ENCODE data around the gene GRIK2. TPM values are rescaled to one million over a fixed set of nuclear protein-coding genes. Genes with fewer than 3 reads are reported as not detected.

GRIK2 gene
- total RNA-seq, 4 donors from 2014 or later: 4.7 to 16.2 (median 7.5) TPM

GRCh38 chr6:101918471-101918870 lies 525.0 kb downstream of the GRIK2 start:
- Histone ChIP-seq H3K36me3 (no peaks in the 10 kb centered on the region), H3K4me3 (no peak overlapping the region), H3K4me1 (no peaks in the 10 kb centered on the region), H3K27me3 (no peaks in the 10 kb centered on the region), H3K9me3 (no peaks in the 10 kb centered on the region), H3K27ac (no peak overlapping the region)
- TF ChIP-seq POLR2A (IDR thresholded peaks at IDR 0.05) (no peak), EP300 (IDR thresholded peaks at IDR 0.05) (no peak), CTCF (IDR thresholded peaks at IDR 0.05) (no peak)
- no peak for DNase-seq (ENCODE audit: low spot score in 2 of 2)
- WGBS, 2 donors: 67 to 71% methylated on average over 2 of the region's 2 CpGs

- DNase-seq (ENCODE audit: low spot score in 2 of 2): no peak
- no peaks in the 10 kb centered on the region for H3K36me3 ChIP-seq
- no peaks in the 10 kb centered on the region for H3K9me3 ChIP-seq
- H3K27ac ChIP-seq: no peak overlapping the region
- WGBS, 2 donors: 75 to 77% methylated on average over 1 of the region's 1 CpG
- no peaks in the 10 kb centered on the region for H3K27me3 ChIP-seq
- H3K4me3 ChIP-seq: no peak overlapping the region
- TF ChIP-seq CTCF (IDR thresholded peaks at IDR 0.05) (no peak), POLR2A (IDR thresholded peaks at IDR 0.05) (no peak), EP300 (IDR thresholded peaks at IDR 0.05) (no peak)
- H3K4me1 ChIP-seq: no peaks in the 10 kb centered on the region
These were observed 528.4 kb downstream of the GRIK2 start for GRCh38 chr6:101921829-101922450.

GRCh38 chr6:101926149-101926925 lies 532.8 kb downstream of the GRIK2 start:
- WGBS, 2 donors: 74% methylated on average over 7 of the region's 7 CpGs
- DNase-seq (ENCODE audit: low spot score in 2 of 2): no peak

GRCh38 chr6:101931766-101932165 lies 538.3 kb downstream of the GRIK2 start:
- no peak for DNase-seq (ENCODE audit: low spot score in 2 of 2)
- Histone ChIP-seq H3K4me1 (no peaks in the 10 kb centered on the region), H3K36me3 (no peaks in the 10 kb centered on the region), H3K4me3 (no peak overlapping the region), H3K27me3 (no peaks in the 10 kb centered on the region), H3K27ac (no peak overlapping the region), H3K9me3 (no peaks in the 10 kb centered on the region)
- TF ChIP-seq EP300 (IDR thresholded peaks at IDR 0.05): no peak
- TF ChIP-seq POLR2A (IDR thresholded peaks at IDR 0.05): no peak
- TF ChIP-seq CTCF (IDR thresholded peaks at IDR 0.05): no peak
- 70 to 81% methylated on average over 2 of the region's 2 CpGs for whole genome bisulfite sequencing, 2 donors

More at GRCh38 chr6:101926149-101926925, 532.8 kb downstream of the GRIK2 start:
- Histone ChIP-seq H3K4me3 (no peak overlapping the region), H3K36me3 (no peaks in the 10 kb centered on the region), H3K4me1 (no peaks in the 10 kb centered on the region), H3K27ac (no peak overlapping the region), H3K9me3 (no peaks in the 10 kb centered on the region), H3K27me3 (no peaks in the 10 kb centered on the region)
- TF ChIP-seq POLR2A (IDR thresholded peaks at IDR 0.05): no peak
- no peak for TF ChIP-seq EP300 (IDR thresholded peaks at IDR 0.05)

GRCh38 chr6:101932704-101933103 lies 539.2 kb downstream of the GRIK2 start:
- H3K27ac ChIP-seq: no peak overlapping the region
- H3K27me3 ChIP-seq: no peaks in the 10 kb centered on the region
- no peak for DNase-seq (ENCODE audit: low spot score in 2 of 2)
- no peaks in the 10 kb centered on the region for H3K4me1 ChIP-seq
- no peak overlapping the region for H3K4me3 ChIP-seq
- H3K36me3 ChIP-seq: no peaks in the 10 kb centered on the region
- TF ChIP-seq POLR2A (IDR thresholded peaks at IDR 0.05): no peak
- TF ChIP-seq CTCF (IDR thresholded peaks at IDR 0.05): no peak
- TF ChIP-seq EP300 (IDR thresholded peaks at IDR 0.05): no peak
- no peaks in the 10 kb centered on the region for H3K9me3 ChIP-seq
- WGBS, 2 donors: 87 to 93% methylated on average over 3 of the region's 3 CpGs

All from tibial nerve (tissue), 4 donors.